ENCODE measurements around the gene GALNT15. TPM values are rescaled to one million over a fixed set of nuclear protein-coding genes. Genes with fewer than 3 reads are reported as not detected.

The GALNT15 gene
- total RNA-seq, 1 donor from 2014 or later = not detected

DNA sequence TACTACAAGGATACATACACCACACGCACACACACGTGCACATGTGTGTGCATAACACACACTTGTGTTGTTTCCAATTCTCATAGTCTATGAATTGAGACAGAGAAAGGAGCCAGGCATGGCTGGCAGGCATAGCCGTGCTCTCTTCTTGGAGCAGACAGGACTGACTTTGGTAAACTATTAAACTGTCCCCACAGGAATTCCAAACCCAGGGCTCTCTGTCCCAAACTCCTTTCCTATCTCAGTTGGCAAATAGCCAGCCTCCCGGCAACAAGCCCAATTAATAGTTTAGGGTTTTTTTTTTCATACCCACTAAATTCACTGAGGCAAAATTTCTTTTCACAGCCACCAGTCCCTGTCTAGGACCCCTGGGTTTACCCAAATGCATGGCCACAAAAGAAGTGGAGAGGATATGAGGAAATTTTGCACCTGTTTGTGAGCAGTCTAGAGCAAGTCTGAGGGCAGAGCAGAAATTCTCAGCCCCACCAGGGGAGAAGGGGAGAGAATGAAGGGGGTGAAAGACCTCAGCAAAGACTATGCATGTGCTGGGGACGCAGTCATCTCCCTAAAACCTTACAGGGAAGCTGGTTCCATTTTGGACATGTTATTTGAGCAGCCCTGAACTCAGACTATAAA, 17.8 kb downstream of the GALNT15 start:
- Histone ChIP-seq H3F3A (ENCODE audit: low read depth) (no peaks in the 10 kb centered on the region), H4K20me1 (ENCODE audit: low read depth) (no peaks in the 10 kb centered on the region), H3K4me3 (no peak overlapping the region), H3K4me1 (no peaks in the 10 kb centered on the region), H3K9me3 (ENCODE audit: low read depth) (no peaks in the 10 kb centered on the region), H2AFZ (replicated peaks) (no peak overlapping the region), H3K9ac (no peak overlapping the region), H3K4me2 (no peak overlapping the region), H3K79me2 (ENCODE audit: low read depth) (no peaks in the 10 kb centered on the region), H3K27me3 (no peaks in the 10 kb centered on the region), H3K27ac (no peak overlapping the region), H3K36me3 (no peaks in the 10 kb centered on the region)
- TF ChIP-seq EZH2 (IDR thresholded peaks at IDR 0.05) (no peak), EZH2phosphoT487 (IDR thresholded peaks at IDR 0.05) (no peak)
- TF ChIP-seq, protein P1, sequence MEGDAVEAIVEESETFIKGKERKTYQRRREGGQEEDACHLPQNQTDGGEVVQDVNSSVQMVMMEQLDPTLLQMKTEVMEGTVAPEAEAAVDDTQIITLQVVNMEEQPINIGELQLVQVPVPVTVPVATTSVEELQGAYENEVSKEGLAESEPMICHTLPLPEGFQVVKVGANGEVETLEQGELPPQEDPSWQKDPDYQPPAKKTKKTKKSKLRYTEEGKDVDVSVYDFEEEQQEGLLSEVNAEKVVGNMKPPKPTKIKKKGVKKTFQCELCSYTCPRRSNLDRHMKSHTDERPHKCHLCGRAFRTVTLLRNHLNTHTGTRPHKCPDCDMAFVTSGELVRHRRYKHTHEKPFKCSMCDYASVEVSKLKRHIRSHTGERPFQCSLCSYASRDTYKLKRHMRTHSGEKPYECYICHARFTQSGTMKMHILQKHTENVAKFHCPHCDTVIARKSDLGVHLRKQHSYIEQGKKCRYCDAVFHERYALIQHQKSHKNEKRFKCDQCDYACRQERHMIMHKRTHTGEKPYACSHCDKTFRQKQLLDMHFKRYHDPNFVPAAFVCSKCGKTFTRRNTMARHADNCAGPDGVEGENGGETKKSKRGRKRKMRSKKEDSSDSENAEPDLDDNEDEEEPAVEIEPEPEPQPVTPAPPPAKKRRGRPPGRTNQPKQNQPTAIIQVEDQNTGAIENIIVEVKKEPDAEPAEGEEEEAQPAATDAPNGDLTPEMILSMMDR (IDR thresholded peaks at IDR 0.05) = no peak
- DNase-seq (ENCODE audit: low spot score) = no peak
- Mint-ChIP-seq H3K9me3 (no peaks in the 10 kb centered on the region), H3K4me3 (no peak overlapping the region), H3K4me1 (no peaks in the 10 kb centered on the region), H3K36me3 (no peaks in the 10 kb centered on the region), H3K27ac (no peak overlapping the region), H3K27me3 (ENCODE audit: insufficient read depth, low read depth) (no peaks in the 10 kb centered on the region)

DNA sequence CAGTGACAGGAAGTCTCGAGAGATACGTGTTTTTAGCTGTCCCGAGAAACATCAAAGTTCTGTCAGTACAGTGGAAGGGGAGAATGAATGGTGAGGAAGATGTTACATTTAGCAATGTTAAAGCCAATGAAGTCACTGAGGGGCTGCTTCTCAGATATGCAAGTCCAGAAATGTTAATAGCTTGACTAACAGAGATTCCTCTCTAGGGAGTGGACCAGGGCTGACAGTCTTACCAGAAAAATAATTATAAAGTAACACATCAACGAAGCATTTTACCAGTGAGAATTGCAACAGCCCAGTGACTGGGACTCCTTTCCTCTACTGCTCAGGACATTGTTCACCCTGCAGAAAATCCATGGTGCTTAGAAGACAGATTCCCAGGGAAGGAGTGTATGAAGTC, 23.9 kb downstream of the GALNT15 start:
- Histone ChIP-seq H3K4me3 (no peak overlapping the region), H2AFZ (replicated peaks) (no peak overlapping the region), H3K9me3 (ENCODE audit: low read depth) (no peaks in the 10 kb centered on the region), H3F3A (ENCODE audit: low read depth) (no peaks in the 10 kb centered on the region), H3K36me3 (no peaks in the 10 kb centered on the region), H3K27me3 (no peaks in the 10 kb centered on the region), H3K4me1 (no peaks in the 10 kb centered on the region), H3K79me2 (ENCODE audit: low read depth) (no peaks in the 10 kb centered on the region), H4K20me1 (ENCODE audit: low read depth) (no peaks in the 10 kb centered on the region), H3K9ac (no peak overlapping the region), H3K4me2 (no peak overlapping the region), H3K27ac (no peak overlapping the region)
- H3K4me3 Mint-ChIP-seq = no peak overlapping the region
- H3K4me1 Mint-ChIP-seq = peaks cover under 1% of the 10 kb centered on the region
- no peaks in the 10 kb centered on the region for H3K9me3 Mint-ChIP-seq
- TF ChIP-seq, protein P1 (IDR thresholded peaks at IDR 0.05) = no peak
- no peak for TF ChIP-seq EZH2 (IDR thresholded peaks at IDR 0.05)
- TF ChIP-seq EZH2phosphoT487 (IDR thresholded peaks at IDR 0.05) = no peak
- no peak overlapping the region for H3K27ac Mint-ChIP-seq
- no peak for DNase-seq (ENCODE audit: low spot score)
- H3K27me3 Mint-ChIP-seq (ENCODE audit: insufficient read depth, low read depth) = no peaks in the 10 kb centered on the region
- no peaks in the 10 kb centered on the region for H3K36me3 Mint-ChIP-seq

DNA sequence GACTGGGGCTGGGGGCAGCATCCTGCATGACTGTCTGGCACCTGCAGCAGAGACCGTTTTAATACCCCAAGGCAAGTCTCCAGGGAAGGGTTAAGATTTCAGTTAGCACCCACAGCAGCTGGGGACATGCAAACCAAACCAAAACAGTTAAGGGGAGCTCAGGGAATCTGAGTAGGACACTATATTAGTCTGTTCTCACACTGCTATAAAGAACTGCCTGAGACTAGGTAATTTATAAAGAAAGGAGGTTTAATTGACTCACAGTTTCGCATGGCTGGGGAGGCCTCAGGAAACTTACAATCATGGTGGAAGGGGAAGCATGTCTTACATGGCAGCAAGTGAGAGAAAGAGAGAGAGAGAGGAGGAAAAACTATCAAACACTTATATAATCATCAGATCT, 25.3 kb downstream of the GALNT15 start:
- Mint-ChIP-seq H3K9me3 (no peaks in the 10 kb centered on the region), H3K36me3 (no peaks in the 10 kb centered on the region), H3K4me3 (no peak overlapping the region), H3K27me3 (ENCODE audit: insufficient read depth, low read depth) (no peaks in the 10 kb centered on the region), H3K4me1 (peaks cover 10% of the 10 kb centered on the region), H3K27ac (no peak overlapping the region)
- no peak overlapping the region for H3K4me2 ChIP-seq
- H2AFZ ChIP-seq (replicated peaks) = no peak overlapping the region
- DNase-seq (ENCODE audit: low spot score) = no peak
- TF ChIP-seq EZH2phosphoT487 (IDR thresholded peaks at IDR 0.05) (no peak), EZH2 (IDR thresholded peaks at IDR 0.05) (no peak)
- TF ChIP-seq, protein P1 (IDR thresholded peaks at IDR 0.05) = no peak
- no peaks in the 10 kb centered on the region for H4K20me1 ChIP-seq (ENCODE audit: low read depth)
- H3K9me3 ChIP-seq (ENCODE audit: low read depth) = no peaks in the 10 kb centered on the region
- no peaks in the 10 kb centered on the region for H3K79me2 ChIP-seq (ENCODE audit: low read depth)
- no peaks in the 10 kb centered on the region for H3K36me3 ChIP-seq
- no peak overlapping the region for H3K27ac ChIP-seq
- H3K27me3 ChIP-seq = no peaks in the 10 kb centered on the region
- no peak overlapping the region for H3K4me3 ChIP-seq
- H3K9ac ChIP-seq = no peak overlapping the region
- H3K4me1 ChIP-seq = peaks cover 7% of the 10 kb centered on the region
- H3F3A ChIP-seq (ENCODE audit: low read depth) = no peaks in the 10 kb centered on the region
